Measurements from ENCODE around the gene ITFG2.

The ITFG2 gene

DNA sequence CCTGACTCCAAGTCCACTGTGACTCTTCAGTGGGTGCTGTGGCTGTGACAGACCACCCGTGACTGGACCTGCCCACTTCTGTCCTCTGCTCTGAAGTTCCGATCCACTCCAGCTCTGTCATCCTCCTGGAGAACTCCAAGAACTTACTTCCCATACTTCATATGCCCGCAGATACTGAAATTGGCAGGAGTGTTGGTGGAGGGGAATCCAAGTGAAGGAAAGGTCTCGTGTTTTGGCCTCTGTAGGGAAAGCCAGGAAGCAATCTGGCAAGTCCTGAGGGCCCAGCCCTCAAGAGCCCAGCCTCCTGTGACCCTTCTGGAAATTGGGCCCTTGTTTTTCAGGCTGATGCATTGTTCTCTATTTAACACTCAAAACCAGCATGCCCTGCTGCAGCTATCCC lies 40.1 kb upstream of the ITFG2 start:
- CTCF ChIA-PET: interaction anchor here (0.6 kb wide), 1 partner anchor 48 kb away, joined by 3 read pairs; no protein-coding TSS in a partner anchor
- TF ChIP-seq, protein P1, sequence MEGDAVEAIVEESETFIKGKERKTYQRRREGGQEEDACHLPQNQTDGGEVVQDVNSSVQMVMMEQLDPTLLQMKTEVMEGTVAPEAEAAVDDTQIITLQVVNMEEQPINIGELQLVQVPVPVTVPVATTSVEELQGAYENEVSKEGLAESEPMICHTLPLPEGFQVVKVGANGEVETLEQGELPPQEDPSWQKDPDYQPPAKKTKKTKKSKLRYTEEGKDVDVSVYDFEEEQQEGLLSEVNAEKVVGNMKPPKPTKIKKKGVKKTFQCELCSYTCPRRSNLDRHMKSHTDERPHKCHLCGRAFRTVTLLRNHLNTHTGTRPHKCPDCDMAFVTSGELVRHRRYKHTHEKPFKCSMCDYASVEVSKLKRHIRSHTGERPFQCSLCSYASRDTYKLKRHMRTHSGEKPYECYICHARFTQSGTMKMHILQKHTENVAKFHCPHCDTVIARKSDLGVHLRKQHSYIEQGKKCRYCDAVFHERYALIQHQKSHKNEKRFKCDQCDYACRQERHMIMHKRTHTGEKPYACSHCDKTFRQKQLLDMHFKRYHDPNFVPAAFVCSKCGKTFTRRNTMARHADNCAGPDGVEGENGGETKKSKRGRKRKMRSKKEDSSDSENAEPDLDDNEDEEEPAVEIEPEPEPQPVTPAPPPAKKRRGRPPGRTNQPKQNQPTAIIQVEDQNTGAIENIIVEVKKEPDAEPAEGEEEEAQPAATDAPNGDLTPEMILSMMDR (conservative IDR thresholded peaks at IDR 0.05; ENCODE audit: low read depth): no peak
- no peak overlapping the region for H3K27ac ChIP-seq
- DNase-seq (ENCODE audit: low spot score): no peak
- POLR2A ChIA-PET (ENCODE audit: low non-redundant PET): no interaction called here

DNA sequence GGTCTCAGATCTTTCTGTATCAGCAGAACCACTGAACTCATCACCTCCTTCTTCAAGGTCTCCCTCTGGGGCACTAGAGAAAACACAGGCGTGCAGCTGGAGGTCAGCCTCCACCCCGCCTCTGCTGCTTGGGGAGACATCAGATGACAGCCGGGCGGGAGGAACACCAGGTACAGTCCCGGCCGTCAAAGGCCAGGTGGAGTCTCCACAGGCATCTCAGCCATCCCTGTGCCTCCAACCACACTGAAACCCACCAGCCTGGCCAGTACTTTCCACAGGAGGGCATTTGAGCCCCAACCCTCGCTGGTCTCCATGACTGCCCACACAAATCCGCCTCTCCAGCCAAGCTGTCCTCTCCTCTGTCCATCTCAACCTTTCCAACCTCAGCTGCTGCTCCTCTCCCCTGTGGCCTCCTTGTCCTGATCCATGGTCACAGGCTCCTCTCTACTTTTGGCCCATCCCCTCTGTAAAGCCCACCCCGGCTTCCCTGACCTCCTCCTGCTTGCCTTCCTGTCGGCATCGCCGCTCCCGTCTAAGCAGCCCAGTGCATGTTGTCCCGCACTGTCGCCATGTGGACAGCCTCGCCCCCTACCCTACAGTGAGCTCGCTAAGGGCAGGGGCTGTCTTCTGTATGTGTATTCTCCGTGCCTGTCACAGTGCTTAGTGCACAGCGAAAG lies 39.1 kb upstream of the ITFG2 start:
- no peak overlapping the region for H3K27ac ChIP-seq
- TF ChIP-seq, protein P1 (conservative IDR thresholded peaks at IDR 0.05; ENCODE audit: low read depth): no peak
- ChIA-PET CTCF (interaction anchor here (0.6 kb wide), 1 partner anchor 49 kb away, joined by 3 read pairs; no protein-coding TSS in a partner anchor), POLR2A (ENCODE audit: low non-redundant PET) (no interaction called here)
- DNase-seq (ENCODE audit: low spot score): no peak

DNA sequence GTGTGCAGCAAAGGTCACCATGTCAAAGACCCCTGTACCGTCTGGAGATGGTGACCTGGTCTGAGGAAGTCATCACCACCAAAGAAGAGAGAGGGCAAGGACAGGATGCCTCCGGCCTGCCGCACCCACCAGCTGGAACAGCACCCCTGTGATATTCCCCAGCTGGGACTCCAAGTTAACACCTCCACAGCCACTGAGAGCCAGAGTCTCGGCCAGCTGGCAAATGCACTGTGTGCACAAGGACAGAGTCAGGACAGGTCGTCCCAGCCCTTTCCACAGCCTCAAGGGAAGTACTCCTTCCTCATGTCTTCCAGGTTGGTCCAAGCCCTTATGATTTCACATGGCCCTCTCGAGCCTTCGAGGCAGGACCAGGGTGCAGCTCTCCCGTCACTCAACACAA lies 37.0 kb upstream of the ITFG2 start:
- POLR2A ChIA-PET (ENCODE audit: low non-redundant PET): no interaction called here
- TF ChIP-seq, protein P1 (conservative IDR thresholded peaks at IDR 0.05; ENCODE audit: low read depth): no peak
- no peak overlapping the region for H3K27ac ChIP-seq
- CTCF ChIA-PET: no interaction called here
- no peak for DNase-seq (ENCODE audit: low spot score)

DNA sequence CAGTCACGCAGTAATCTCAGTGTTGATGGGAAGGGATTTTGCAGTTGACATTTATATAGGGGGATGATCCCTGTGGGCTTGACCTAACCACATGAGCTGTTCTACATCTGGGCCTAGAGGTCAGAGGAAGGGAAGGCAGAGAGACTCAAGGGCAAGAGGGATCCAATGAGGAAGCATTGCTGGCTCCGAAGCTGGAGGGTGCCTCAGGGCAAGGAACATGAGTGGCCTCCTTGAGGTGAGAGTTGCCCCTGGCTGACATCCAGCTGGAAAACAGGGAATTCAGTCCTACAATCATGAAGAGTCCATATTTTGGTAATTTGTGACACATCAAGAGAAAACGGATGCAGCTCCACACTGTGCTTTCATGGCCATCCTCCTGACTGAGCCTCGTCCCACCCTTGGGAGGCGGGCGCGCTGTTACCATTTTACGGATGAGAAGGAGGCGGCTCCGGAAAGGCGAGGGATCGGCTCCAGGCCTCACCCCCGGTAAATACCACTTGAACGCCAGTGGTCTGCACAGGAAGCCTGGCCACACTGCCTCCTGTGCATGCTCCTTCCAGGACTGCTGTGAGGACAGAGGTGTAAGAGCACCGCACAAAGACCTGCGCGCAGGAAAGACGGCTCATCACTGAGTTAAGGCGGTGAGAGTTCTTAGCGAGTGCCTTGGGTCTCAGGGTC lies 36.2 kb upstream of the ITFG2 start:
- H3K27ac ChIP-seq: no peak overlapping the region
- CTCF ChIA-PET: no interaction called here
- POLR2A ChIA-PET (ENCODE audit: low non-redundant PET): no interaction called here
- no peak for DNase-seq (ENCODE audit: low spot score)
- TF ChIP-seq, protein P1 (conservative IDR thresholded peaks at IDR 0.05; ENCODE audit: low read depth): no peak

DNA sequence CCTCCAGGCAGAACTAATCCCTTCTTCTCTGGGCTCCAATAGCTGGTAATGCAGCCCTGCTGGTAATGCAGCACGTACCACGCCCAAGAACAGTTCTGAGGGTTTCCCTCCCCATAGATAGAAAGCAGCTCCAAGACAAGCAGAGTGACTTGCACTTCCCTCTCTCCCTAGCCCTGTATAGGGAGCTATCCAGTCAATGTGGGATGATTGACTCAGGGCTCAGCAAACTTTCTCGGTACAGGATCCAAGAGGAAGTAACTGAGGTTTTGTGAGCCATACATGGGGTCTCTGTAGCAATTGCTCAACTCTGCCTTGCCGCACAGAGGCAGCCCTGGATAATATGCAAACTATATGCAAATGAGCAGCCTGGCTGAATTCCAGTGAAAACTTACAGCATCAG lies 33.2 kb upstream of the ITFG2 start:
- DNase-seq (ENCODE audit: low spot score): no peak
- TF ChIP-seq, protein P1 (conservative IDR thresholded peaks at IDR 0.05; ENCODE audit: low read depth): no peak
- POLR2A ChIA-PET (ENCODE audit: low non-redundant PET): no interaction called here
- CTCF ChIA-PET: no interaction called here
- H3K27ac ChIP-seq: no peak overlapping the region

DNA sequence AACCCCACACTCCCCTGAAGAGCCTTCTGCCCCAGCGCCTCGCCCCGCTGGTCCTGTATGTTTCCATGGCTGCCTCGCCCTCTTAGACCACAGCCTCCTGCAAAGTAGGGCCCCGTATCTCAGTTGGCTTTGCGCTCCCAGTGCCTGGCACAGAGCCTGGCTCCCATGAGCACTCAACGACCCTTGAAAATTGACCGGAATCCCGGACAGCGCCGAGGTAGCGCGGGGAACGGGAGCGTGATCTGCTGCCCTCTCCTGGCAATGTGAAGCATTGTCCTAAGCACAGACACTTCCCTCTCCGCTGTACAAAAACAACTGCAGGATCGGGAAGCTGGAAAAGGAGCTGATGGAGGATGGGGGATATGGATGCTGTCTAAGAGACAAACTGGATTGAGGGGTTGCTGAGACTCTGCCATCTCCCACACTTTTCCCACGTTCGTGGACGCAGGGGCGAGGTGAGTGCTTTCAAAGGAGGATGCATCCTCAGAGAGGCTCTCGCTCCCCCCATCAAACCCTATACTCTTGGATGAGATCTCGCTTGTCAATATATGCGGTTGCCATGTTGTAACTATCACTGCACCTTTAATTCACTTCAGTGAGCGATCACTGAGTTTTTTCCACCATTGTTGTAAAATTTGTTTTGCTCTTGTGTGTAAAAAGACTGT lies 28.4 kb upstream of the ITFG2 start:
- POLR2A ChIA-PET (ENCODE audit: low non-redundant PET): no interaction called here

More for the DNA sequence above, 28.4 kb upstream of the ITFG2 start:
- CTCF ChIA-PET: interaction anchor here (0.6 to 2.5 kb wide), 10 partner anchors 10 to 390 kb away, joined by 3 to 13 read pairs (median 4); no protein-coding TSS in a partner anchor
- peak; percentile 51 for DNase-seq (ENCODE audit: low spot score)
- TF ChIP-seq, protein P1 (conservative IDR thresholded peaks at IDR 0.05; ENCODE audit: low read depth): peak; percentile 78
- H3K27ac ChIP-seq: no peak overlapping the region
